Spleen (tissue), 11 donors: ENCODE measurements around the gene CHPF. TPM values are rescaled to one million over a fixed set of nuclear protein-coding genes. Genes with fewer than 3 reads are reported as not detected.

Experiments
- DNase-seq: peaks from one replicate; pipeline ENCODE4 v3.0.0-alpha.2; 2020
- H3K27ac ChIP-seq, 8 donors: fragments of 200-600 bp; sonication (generic) in 7 of 8; 1 replicate in 4 of 8; 2 replicates in 4 of 8; pipeline versions ENCODE4 v1.5.0 to v1.8.0; 2016 to 2021; ENCODE audit warnings: inconsistent platforms in 4 of 8, mild to moderate bottlenecking in 4 of 8, moderate library complexity in 1 of 8
- H3K27me3 ChIP-seq, 7 donors: fragments of 200-600 bp; sonication (generic) in 6 of 7; replicated peaks in 1 of 7; 1 replicate in 4 of 7; 2 replicates in 3 of 7; pipeline versions ENCODE4 v1.5.0 to v1.8.0; 2016 to 2021; ENCODE audit warnings: inconsistent platforms in 3 of 7, mild to moderate bottlenecking in 1 of 7
- H3K36me3 ChIP-seq, 6 donors: fragments of 200-600 bp; sonication (generic) in 5 of 6; 1 replicate in 4 of 6; 2 replicates in 2 of 6; pipeline versions ENCODE4 v1.5.0 to v1.8.0; 2016 to 2021; ENCODE audit warnings: inconsistent platforms in 2 of 6
- H3K4me1 ChIP-seq, 6 donors: fragments of 200-600 bp; sonication (generic) in 5 of 6; 1 replicate in 3 of 6; 2 replicates in 3 of 6; pipeline versions ENCODE4 v1.5.0 to v1.8.0; 2016 to 2021; ENCODE audit warnings: inconsistent platforms in 3 of 6
- H3K4me3 ChIP-seq, 8 donors: fragments of 200-600 bp; sonication (generic) in 7 of 8; 1 replicate in 4 of 8; 2 replicates in 4 of 8; pipeline versions ENCODE4 v1.5.0 to v1.8.0; 2016 to 2021; ENCODE audit warnings: inconsistent platforms in 4 of 8, mild to moderate bottlenecking in 4 of 8, moderate library complexity in 2 of 8
- H3K9me3 ChIP-seq, 8 donors: fragments of 200-600 bp; sonication (generic) in 7 of 8; 1 replicate in 4 of 8; 2 replicates in 4 of 8; pipeline versions ENCODE4 v1.5.0 to v1.8.0; 2016 to 2021; ENCODE audit warnings: inconsistent platforms in 4 of 8
- POLR2A ChIP-seq, 3 donors: fragments of 450-650 bp; IDR thresholded peaks; one replicate each; pipeline ENCODE4 v1.5.1; 2017; ENCODE audit warnings: antibody characterized with exemption in 3 of 3, mild to moderate bottlenecking in 1 of 3
- POLR2AphosphoS5 ChIP-seq, 3 donors: sonication (generic); formaldehyde crosslinking; IDR thresholded peaks; one replicate each; pipeline ENCODE4 v1.5.1; 2017; ENCODE audit warnings: antibody characterized with exemption in 3 of 3
- WGBS, 5 donors: extraction: QIAGEN DNeasy Blood & Tissue Kit in 3 of 5; methylation state at CpG; one replicate each; pipeline versions ENCODE4 v1.1.5 to v1.1.7; 2013 to 2018; 5-methylcytosine and 5-hydroxymethylcytosine counted together
- intact Hi-C: fragments of 100-400 bp; cut with DNase I; formaldehyde crosslinking; loops from one replicate; pipeline ENCODE4 v1.15.0; 2023; ENCODE audit warnings: low total_unique reads
- polyA plus RNA-seq, 3 donors: library from polyadenylated mRNA; stranded (reverse); fragments of 200-250 nt; gene quantifications; one replicate each; pipeline ENCODE4 v1.2.1, GENCODE V29; 2013
- total RNA-seq, 7 donors: library from RNA; depleted of rRNA in 3 of 7; stranded (reverse); fragments of >200 nt in 3 of 7; fragmentation: NEBNext Ultra II Directional in 4 of 7; extraction: Animal tissue kit (Norgen Biotek cat#: 25700) in 4 of 7; gene quantifications; one replicate each; pipeline versions ENCODE4 v1.1.0 to v1.2.1, GENCODE V29; 2016 to 2021
- TF ChIP-seq, protein P1 (sequence below), 11 experiments: fragments of 200-600 bp in 7 of 11; fragments of 450-650 bp in 4 of 11; sonication (generic) in 4 of 11; IDR thresholded peaks in 8 of 11; conservative IDR thresholded peaks in 3 of 11; 1 replicate in 7 of 11; 2 replicates in 4 of 11; pipeline versions ENCODE4 v1.4.0 to v1.8.0; 2016 to 2021; ENCODE audit warnings: antibody characterized with exemption in 11 of 11, inconsistent platforms in 4 of 11, mild to moderate bottlenecking in 1 of 11
- donor health status: healthy with polysubstance abuse.
- donor health status: DM: no; HTN: no; CAD: no; lungs with moderate emphysema.
- donor health status: DM: no; HTN: no; CAD: no.
- donor health status: Bipolar disorder and iron deficiency.
- donor health status: healthy.
- donor health status: DM: no; HTN: no; CAD: no.
- donor health status: DM: yes; HTN: yes; CAD: no.

The CHPF gene
- total and polyA plus RNA-seq, 10 donors = 2.8 to 26.2 (median 13.2) TPM

DNA sequence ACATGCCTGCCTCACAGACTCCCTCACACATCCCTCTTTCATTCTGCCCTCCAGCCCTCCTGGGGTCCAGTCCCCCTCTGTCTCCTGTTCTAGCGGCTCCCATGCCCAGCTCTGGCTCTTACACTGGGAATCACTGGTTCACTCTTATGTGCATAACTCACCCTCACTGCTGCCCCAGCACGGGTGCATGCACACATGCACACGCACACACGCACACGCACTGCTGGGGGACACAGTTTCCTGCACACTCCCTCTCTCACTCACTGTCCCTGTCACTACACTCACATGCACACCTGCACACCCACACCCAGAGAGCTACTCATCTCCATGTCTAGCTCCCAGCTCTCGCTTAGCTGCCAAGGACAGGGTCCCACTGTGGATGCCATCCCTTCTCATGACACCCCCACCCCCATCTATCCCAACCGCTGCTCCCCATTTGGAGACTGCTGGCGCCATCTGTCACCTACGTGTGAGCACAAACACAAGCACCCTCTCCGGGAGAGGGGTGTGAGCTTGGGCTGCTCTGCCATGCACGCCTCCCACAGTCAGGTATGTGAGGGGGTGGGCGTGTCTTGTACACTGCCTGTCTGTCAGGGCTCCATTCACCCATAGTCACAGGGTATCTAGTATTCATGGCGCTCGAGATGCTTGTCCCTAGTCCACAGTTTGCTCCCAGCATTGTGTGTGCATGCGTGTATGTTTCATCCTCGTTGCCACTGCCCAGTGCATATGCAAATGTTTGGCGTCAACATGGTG is 27.6 kb downstream of the CHPF start:
- WGBS, 5 donors = 59 to 75% (median 66%) methylated on average over 17 of the region's 17 CpGs
- Histone ChIP-seq H3K36me3 (no peaks in the 10 kb centered on the region), H3K27ac (no peak overlapping the region), H3K27me3 (peaks cover 0 to 100% (median 66%) of the 10 kb centered on the region in 7 donors), H3K4me3 (no peak overlapping the region), H3K9me3 (no peaks in the 10 kb centered on the region), H3K4me1 (peaks cover 0 to 24% (median 10%) of the 10 kb centered on the region in 6 donors)
- TF ChIP-seq POLR2AphosphoS5 (IDR thresholded peaks at IDR 0.05) (no peak), POLR2A (IDR thresholded peaks at IDR 0.05) (no peak)
- TF ChIP-seq, protein P1, sequence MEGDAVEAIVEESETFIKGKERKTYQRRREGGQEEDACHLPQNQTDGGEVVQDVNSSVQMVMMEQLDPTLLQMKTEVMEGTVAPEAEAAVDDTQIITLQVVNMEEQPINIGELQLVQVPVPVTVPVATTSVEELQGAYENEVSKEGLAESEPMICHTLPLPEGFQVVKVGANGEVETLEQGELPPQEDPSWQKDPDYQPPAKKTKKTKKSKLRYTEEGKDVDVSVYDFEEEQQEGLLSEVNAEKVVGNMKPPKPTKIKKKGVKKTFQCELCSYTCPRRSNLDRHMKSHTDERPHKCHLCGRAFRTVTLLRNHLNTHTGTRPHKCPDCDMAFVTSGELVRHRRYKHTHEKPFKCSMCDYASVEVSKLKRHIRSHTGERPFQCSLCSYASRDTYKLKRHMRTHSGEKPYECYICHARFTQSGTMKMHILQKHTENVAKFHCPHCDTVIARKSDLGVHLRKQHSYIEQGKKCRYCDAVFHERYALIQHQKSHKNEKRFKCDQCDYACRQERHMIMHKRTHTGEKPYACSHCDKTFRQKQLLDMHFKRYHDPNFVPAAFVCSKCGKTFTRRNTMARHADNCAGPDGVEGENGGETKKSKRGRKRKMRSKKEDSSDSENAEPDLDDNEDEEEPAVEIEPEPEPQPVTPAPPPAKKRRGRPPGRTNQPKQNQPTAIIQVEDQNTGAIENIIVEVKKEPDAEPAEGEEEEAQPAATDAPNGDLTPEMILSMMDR (IDR thresholded peaks at IDR 0.05 in 8 of 11, conservative IDR thresholded peaks at IDR 0.05 in 3 of 11) = no peak
- intact Hi-C loops = no loop called here
- no peak for DNase-seq

DNA sequence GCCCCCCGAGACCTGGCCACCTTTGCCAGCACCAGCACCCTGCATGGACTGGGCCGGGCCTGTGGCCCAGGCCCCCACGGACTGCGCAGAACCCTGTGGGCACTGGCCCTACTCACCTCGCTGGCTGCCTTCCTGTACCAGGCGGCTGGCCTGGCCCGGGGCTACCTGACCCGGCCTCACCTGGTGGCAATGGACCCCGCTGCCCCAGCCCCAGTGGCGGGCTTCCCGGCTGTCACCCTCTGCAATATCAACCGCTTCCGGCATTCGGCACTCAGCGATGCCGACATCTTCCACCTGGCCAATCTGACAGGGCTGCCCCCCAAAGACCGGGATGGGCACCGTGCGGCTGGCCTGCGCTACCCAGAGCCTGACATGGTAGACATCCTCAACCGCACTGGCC is 28.8 kb downstream of the CHPF start:
- Histone ChIP-seq H3K4me3 (no peak overlapping the region), H3K27me3 (peaks cover 0 to 100% (median 71%) of the 10 kb centered on the region in 7 donors), H3K4me1 (peaks cover under 1 to 32% (median 15%) of the 10 kb centered on the region in 6 donors), H3K36me3 (no peaks in the 10 kb centered on the region), H3K9me3 (no peaks in the 10 kb centered on the region), H3K27ac (no peak overlapping the region)
- WGBS, 5 donors = 87 to 95% (median 88%) methylated on average over 7 to 21 of the region's 21 CpGs
- TF ChIP-seq POLR2A (IDR thresholded peaks at IDR 0.05) (no peak), POLR2AphosphoS5 (IDR thresholded peaks at IDR 0.05) (no peak)
- TF ChIP-seq, protein P1 (IDR thresholded peaks at IDR 0.05 in 8 of 11, conservative IDR thresholded peaks at IDR 0.05 in 3 of 11) = no peak
- intact Hi-C loops = no loop called here
- DNase-seq = no peak

DNA sequence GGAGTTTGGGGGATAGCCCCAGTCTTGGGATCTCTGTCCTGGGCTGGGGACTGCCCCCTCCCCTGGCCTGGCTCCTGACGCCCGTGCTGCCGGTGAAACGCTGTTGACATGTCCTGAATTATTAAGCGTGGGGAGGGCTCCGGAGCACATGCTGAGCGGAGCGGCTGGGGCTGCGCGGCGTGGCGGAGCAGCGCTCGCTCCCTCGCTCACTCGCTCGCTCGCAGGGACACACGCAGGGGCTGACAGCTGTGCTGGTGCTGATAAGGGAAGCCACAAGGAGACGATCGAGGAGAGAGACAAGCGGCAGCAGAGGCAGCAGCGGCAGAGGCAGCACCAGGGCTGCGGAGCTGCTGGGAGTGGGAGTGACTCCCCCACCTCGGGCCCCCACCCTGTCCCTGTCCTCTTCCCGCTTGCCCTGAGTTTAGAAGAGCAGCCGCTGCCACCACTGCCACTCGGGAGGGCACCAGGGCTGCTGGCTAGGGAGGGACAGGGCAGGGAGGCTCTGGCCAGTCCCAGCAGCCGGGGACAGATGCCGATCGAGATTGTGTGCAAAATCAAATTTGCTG is 29.3 kb downstream of the CHPF start, which contains the start of gene ASIC4:
TSS of gene ASIC4 (plus strand) at position 287 of the 566 bp plus-strand sequence. CDS start at position 530, 243 bp downstream.
- intact Hi-C loops = no loop called here
- Histone ChIP-seq H3K4me3 (no peak within 1 kb of the TSS), H3K9me3 (no peaks in the 10 kb centered on the region), H3K4me1 (peaks cover 4 to 38% (median 21%) of the 10 kb centered on the region in 6 donors), H3K36me3 (no peaks in the 10 kb centered on the region), H3K27ac (no peak within 1 kb of the TSS), H3K27me3 (peaks cover 0 to 100% (median 72%) of the 10 kb centered on the region in 7 donors)
- no peak for DNase-seq
- WGBS, 5 donors = 0 to 13% (median 7%) methylated on average over 6 to 31 of the region's 31 CpGs
- TF ChIP-seq POLR2AphosphoS5 (IDR thresholded peaks at IDR 0.05) (peak in 1 of 3 donors; percentile 35), POLR2A (IDR thresholded peaks at IDR 0.05) (no peak)

DNA sequence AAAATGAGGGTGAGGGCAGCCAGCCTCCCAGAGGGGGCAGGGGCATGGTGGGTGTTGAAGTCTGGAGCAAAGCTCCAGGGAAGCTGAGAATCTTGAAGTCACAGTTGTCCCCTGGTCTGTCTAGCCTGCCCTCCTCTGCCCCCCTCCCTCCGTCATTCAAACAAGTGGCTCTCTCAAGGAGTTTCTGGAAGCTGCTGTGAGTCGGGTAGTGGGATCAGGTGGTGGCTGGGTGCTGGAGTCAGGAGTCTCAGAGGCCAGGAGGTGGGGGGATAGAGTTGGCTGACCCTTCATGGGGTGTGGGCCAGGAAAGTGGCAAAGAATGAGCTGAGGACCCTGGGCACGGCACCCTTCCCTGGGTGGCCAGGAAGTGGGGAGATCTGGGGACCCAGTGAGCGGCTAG is 29.8 kb downstream of the CHPF start:
- no peak overlapping the region for H3K27ac ChIP-seq
- peaks cover 4 to 43% (median 26%) of the 10 kb centered on the region in 6 donors for H3K4me1 ChIP-seq
- no peak overlapping the region for H3K4me3 ChIP-seq
- WGBS, 5 donors = 3 to 12% (median 7%) methylated on average over 4 of the region's 4 CpGs
- no peaks in the 10 kb centered on the region for H3K9me3 ChIP-seq
- TF ChIP-seq, protein P1 (IDR thresholded peaks at IDR 0.05 in 8 of 11, conservative IDR thresholded peaks at IDR 0.05 in 3 of 11) = no peak
- TF ChIP-seq POLR2AphosphoS5 (IDR thresholded peaks at IDR 0.05) = no peak
- no peaks in the 10 kb centered on the region for H3K36me3 ChIP-seq
- no peak for DNase-seq
- intact Hi-C loops = no loop called here
- H3K27me3 ChIP-seq = peaks cover 0 to 100% (median 72%) of the 10 kb centered on the region in 7 donors
